Ureter (tissue), 1 donor: ENCODE data around the gene GRHPR. TPM values are rescaled to one million over a fixed set of nuclear protein-coding genes. Genes with fewer than 3 reads are reported as not detected.
"Not testable (repeated sequence)": the region's sequence is repeated elsewhere in the genome, so short reads cannot be mapped to it uniquely, and the experiment has no call there.

Source experiments
- DNase-seq: peaks from one replicate; pipeline ENCODE4 v3.0.0-alpha.2; 2020; ENCODE audit warnings: low spot score
- total RNA-seq: library from RNA; stranded (reverse); gene quantifications from one replicate; pipeline ENCODE4 v1.2.4, GENCODE V29; 2023
- donor health status: DM: yes; HTN: yes; CAD: no.

The GRHPR gene
- total RNA-seq, 1 donor from 2014 or later = 74.2 TPM

DNA sequence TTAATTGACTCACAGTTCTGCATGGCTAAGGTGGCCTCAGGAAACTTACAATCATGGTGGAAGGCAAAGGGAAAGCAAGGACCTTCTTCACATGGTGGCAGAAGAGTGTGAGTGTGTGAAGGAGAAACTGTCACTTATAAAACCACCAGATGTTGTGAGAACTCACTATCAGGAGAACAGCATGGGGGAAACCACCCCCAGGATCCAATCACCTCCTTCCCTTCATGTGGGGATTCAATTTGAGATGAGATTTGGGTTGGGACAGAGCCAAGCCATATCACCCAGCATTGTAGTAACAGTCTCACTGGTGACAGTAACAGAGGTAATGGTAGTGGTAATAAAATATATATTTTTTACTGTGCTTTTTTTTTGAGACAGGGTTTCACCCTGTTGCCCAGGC is 24.6 kb downstream of the GRHPR start:
- DNase-seq = no peak

DNA sequence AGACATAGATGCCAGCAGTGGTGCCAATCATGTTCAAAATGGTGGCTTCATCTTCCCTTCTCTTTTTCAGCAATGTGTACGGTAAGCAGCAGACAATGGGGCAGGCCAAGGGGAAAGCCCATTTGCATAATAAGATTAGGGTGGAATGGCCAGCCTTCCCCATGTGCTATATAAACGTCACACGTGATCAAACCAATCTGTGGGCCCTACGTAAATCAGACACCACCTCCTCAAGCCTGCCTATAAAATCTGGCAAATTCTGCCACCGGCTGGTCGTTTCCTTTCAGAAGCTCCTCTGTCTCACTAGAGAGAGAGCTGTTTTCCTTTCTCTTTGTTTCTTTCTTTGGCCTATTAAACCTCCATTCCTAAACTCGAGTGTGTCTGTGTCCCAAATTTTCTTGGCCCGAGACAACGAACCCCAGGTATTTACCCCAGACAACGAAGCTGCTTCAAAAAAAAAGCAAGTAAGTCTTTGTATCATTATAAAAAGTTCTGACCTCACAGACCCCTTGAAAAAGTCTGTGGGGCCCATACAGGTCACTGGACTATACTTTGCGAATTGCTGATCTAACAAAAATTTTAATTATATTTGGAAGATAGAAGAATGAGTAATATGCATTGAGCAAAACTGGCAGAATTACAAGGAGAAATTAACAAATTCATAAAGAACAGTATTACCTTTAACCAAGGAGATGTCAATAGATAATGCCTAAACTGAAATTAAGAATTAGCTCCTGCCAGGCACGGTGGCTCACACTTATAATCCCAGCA is 27.6 kb downstream of the GRHPR start:
- DNase-seq = no peak

DNA sequence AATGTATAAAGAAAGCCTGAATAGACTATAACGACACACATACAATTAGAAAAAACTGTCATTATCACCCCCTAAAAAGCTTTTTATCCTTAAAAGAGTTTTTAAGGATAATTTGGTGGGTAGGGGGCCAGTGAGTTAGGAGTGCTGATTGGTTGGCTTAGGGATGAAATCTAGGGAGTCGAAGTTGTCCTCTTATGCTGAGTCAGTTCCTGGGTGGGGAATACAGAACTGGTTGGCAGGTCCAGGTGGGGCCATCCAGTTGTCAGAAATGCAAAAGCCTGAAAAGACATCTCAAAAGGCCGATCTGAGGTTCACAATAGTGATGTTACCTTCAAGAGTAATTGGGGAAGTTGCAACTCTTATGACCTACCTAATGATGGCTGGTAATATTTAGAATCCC is 29.1 kb downstream of the GRHPR start:
- no peak for DNase-seq

DNA sequence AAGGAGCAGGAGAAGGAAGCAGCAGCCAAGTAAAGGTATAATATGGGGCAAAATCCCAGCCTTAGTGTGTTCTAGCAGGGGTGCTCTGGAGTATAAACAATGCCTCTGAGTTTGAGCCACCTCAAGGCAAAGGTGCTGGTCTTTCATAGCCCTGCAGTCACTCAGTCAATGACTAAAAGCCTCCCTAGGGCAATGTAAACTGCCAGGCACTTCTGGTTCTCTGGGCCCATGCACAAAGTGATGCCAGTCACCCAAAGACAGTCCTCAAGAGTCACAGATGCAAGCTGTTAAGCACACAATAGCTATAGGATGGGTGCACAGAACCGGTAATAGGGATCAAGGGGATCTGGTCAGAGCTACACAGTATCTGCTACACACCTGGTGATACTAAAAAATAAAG is 30.1 kb downstream of the GRHPR start:
- no peak for DNase-seq

DNA sequence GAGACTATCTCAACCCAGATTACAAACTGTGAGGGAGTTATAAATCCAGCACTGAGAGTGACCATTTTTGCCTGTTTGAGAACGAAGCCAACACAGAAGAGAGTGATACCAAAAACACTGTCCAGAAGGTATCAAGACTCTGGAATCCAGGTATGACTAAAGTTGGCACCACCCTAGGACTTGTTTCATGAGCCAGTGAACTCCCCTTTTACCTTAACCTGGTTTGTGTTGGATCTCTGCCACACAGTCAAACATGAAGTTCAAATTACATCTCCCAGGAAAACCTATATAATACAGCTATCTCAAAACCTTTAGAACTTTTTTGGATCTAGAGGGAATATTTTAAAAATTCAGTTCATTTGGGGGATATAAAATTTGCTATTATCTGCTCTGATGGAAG is 31.3 kb downstream of the GRHPR start:
- no peak for DNase-seq

DNA sequence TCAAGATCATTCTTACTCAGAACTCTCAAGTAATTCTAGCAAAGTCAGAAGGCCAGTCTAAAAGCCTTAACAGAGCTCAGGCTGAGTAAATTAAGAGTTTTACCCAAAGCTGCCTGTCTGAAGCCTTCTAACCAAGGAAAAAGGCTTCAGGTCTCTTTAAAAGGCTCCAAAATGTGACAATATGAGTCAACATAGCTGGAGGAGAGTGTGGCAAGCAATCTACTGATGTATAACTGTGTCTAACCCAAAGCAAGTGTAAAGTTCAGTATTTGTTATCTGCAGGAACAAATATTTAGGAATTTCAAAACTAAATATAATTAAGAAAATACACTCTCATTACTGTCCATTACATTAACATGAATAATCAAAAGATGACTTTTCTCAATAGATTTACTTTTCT is 31.7 kb downstream of the GRHPR start:
- DNase-seq = no peak

DNA sequence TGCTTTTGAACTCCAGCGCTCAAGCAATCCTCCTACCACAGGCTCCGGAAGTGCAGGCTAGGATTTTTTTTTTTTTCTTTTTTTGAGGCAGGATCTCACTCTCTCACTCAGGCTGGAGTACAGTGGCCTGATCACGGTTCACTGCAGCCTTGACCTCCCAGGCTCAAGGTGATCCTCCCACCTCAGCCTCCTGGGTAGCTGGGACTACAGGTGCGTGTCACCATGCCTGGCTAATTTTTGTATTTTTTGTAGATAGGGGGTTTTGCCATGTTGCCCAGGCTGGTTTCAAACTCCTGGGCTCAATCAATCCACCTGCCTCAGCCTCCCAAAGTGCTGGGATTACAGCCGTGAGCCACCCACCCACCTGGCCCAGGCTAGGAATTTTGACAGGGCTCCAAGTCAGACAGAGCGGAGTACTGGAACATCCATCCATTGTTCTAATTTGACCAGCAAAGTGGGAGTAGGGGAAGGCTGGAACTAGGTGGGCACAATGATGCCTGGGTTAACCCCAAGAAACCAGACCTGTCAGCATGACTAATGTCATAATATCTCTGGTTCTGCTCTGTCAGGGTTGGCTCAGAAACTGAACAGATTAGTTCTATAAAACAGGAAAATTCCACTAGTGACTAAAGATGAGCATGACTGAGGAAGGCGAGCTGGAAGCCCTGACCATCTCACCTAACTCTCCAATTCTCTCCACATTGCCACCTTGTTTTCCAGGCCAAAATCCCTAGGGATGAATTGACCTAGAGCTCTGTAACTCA is 33.6 kb downstream of the GRHPR start:
- DNase-seq = no peak

DNA sequence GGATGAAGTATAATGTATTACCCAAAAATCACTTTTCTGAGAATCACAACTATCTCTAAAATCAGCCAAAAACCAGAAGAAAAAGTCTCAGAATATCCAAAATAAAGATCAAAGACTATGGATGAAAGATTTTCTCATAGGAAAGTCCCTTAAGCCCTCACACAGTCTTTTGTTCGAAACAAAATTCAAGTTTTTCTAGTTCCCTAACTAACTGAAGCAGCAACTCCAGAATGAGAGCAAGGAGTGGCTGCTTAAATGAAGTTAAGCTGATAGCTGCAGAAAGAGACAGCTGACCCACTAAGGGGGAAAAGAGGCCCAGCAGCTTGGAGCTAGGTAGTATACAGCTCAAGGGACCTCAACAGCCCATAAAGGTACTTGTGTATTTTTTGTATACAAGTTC is 34.3 kb downstream of the GRHPR start:
- no peak for DNase-seq

DNA sequence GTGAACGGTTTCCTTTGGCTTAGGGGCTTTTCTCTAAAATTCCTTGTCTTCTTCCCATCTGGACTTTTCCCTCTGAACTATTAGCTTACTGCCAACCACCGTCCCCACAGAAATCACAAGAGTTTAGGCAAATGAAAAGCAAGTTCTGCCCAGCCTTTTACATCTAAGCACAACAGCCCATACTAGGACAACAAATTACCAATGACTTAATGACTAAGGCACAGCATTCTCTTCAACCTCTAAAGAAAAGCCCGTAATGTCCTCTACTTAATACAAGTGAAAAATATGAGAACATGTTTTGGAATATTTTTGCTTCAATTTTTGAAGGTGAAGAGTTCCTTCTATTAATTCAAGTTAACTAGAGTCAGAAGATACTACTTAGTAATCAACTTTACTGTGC is 41.5 kb downstream of the GRHPR start:
- no peak for DNase-seq

DNA sequence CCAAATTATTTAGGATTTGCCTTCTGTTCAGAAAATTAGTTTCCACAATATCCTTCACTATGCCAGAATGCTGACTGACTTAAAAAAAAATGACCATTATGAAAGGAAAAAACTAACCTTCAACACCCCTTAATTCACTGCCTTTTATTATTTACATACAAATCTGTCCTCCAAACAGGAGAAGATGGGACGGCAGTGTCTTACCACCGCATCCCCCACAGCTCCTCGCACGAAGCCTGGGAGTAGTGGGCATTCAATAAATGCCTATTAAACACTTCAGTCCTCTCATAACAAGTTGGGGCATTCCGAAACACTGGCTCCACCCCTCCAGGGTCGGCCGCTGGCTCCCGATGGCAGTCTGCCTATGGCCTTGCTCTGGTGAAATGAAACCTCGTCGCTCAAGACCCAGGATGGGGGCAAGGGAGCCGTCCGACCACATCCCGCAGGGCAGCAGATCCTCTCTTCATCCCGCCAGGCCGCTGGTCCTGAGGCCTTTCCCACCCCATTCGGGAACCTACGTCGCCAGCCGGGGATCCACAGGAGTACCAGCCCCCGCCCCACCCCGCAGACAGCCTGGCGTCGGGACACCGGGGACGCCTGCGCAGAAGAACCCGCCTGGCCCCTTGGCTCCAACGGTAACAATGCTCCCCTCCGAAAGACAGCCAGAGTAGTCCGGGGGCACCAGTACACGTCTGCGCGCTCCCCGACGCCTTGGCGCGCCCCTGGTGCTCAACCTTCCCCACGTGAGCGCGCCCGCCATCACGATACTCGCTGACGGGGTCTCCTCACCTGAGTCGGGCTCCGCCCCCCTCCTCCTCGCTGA is 42.1 kb downstream of the GRHPR start:
- DNase-seq = peak; percentile 75

DNA sequence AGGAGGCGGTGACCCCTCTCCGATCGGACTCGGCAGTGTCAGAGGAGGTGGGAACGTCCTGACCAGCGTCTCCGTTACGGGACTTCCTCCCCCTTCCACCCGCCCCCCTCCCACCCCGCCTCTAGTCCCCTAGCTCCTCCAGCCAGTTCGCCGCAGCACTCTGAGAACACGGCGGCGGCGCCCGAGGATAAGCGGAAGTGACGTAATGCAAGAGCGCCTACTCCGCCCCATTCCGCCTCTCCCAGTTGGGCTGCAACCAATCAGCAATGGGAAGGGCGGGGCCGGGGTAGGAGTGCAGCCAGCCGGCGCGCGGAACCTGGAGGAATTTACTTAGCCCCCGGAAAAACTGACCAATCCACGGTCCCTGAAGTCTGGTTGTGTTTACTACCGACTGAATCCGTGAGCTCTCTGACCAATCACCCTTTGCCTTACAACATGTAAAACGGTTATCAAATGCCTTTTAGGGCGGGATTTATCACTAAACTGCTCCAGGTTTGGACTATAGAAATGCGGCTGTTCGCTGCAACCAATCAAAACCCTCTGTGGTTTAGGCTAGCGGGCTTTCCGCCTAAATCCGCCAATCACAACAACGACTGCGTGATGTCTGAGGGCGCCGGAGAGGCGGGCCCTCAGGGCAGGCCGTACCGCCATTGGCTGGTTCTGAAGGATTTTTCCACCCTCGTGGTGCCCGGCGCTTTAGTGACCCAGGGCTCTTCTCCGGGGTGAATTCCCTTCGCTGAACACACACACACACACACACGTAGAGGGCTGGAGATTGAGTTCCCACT is 42.9 kb downstream of the GRHPR start, which contains the start of gene ZBTB5:
TSS of gene ZBTB5 (minus strand) at position 202 of the 788 bp plus-strand sequence. CDS start 22,899 bp downstream, outside the sequence.
- DNase-seq = peak; percentile 99

DNA sequence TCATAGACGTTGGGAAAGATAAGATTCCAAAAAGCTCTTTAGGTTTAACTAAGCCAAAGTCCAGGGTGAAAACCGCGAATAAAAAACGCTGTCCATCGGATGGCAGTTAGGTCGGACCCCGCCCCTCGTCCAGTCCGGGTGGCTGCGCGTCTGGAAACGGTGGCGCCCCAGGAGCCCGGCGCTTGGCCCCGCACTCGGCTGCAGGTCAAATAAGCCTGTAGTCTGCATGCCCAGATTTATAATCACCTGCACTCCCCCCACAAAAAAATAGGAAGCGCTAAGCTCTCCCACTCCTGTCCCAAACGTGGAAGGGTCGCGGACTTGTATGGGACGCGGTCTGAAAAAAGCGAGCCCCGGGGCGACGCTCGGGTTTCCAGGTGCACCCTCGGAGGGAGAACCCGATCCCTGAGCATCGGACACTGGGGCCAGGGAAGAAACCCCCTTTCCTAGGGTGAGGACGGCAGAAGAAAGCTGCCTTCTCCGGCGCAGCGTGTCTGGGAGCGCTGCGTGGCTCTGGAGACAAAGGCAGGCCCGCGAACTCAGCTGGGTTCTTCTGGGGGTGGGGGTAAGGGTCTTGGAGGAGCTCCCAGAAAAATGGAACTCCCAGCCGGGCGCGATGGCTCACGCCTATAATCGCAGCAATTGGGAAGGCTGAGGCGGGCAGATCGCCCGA is 43.7 kb downstream of the GRHPR start:
- peak; percentile 73 for DNase-seq

DNA sequence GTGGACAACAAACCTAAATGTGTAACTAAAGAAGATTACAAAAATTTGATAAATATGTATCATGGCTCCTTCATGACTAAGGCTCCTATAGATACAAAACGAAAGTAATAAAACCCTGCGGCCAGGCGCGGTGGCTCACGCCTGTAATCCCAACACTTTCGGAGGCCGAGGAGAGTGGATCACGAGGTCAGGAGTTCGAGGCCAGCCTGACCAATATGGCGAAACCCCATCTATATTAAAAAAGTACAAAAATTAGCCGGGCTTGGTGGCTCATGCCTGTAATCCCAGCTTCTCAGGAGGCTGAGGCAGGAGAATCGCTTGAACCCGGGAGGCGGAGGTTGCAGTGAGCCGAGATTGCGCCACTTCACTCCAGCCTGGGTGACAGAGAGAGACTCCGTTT is 45.0 kb downstream of the GRHPR start:
- not testable (repeated sequence) for DNase-seq

DNA sequence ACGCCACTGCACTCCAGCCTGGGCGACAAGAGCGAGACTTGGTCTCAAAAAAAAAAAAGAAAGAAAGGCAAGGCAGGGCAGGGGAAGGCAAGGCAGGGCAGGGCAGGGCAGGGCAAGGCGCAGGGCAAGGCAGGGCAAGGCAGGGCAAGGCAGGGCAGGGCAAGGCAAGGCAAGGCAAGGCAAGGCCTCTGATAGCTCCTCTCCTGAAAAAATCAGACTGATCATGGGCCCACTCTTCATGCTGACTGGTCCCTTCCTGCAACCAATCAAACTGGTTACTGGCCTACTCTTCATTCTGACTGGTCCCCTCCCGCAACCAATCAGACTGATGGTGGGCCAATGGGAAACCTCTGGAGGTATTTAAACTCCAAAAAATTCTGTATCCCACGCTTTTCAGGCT is 46.1 kb downstream of the GRHPR start:
- DNase-seq = no peak

DNA sequence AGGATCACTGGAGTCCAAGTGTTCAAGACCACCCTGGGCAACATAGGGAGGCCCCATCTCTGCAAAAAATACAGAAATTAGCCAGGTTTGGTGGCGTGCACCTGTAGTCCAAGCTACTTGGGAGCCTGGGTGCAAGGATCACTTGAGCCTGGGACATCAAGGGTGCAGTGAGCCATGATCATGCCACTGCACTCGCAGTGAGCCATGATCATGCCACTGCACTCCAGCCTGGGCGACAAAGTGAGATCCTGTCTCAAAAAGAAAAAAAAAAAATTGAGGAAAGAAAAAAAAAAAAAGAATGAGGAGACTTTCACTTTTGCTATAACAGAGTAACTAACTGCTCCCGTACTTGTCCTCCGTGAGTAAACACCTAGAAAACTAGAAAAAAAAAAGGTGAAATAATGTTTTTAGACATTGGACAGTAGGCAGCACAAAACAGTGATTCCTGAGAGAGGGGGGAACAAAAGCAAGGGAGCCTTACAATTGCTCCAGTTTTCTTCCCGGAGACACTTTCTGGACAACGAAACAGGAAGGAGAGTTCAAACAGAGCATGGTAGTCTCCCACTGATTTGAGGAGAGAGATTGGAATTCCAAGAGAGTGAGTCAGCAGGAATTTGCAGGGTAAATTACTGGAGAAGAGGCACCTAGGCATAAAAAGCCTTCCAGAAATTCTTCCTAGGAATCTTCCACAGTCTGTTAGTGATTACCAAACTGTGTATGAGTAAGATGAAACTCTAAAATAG is 49.6 kb downstream of the GRHPR start:
- no peak for DNase-seq

DNA sequence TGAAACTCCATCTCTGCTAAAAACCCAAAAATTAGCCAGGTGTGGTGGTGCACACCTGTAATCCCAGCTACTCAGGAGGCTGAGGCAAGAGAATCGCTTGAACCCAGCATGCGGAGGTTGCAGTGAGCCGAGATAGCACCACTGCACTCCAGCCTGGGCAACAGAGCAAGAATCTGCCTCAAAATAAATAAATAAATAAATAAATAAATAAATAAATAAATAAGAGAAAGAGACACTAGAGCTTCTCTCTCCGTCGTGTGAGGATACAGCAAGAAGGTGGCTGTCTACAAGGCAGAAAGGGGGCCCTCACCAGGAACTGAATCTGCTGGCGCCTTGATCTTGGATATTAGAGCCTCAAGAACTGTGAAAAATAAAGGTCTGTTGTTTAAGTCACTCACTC is 51.5 kb downstream of the GRHPR start:
- not testable (repeated sequence) for DNase-seq

DNA sequence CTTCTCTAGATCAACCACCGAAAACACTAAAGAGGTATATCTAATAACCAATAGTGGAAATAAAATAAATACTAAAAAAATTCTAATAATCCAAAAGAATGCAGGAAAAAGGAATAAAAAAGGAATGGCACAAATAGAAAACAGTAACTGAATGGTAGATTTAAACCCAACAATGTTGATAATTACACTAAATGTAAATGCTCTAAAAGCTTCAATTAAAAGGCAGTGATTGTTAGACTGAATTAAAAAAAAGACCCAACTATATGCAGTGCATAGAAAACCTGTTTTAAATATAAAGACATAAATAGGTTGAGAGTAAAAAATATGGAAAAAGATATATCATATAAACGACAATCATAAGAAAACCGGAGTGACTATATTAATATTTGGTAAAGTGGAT is 51.9 kb downstream of the GRHPR start:
- no peak for DNase-seq

DNA sequence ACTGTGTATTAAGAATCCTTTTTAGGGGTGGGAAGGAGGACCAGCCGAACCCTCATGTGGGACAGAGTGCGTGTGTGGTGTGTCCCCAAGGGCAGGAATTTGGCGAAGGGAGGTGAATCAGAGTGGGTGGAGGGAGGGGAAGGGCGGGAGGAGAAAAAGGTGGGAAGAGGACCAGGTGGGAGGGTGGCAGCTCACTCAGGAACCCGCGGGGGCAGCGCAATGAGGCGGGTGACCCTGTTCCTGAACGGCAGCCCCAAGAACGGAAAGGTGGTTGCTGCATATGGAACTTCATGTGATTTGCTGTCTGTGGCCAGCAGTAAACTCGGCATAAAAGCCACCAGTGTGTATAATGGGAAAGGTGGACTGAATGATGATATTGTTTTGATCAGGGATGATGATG is 54.4 kb downstream of the GRHPR start:
- DNase-seq = no peak

DNA sequence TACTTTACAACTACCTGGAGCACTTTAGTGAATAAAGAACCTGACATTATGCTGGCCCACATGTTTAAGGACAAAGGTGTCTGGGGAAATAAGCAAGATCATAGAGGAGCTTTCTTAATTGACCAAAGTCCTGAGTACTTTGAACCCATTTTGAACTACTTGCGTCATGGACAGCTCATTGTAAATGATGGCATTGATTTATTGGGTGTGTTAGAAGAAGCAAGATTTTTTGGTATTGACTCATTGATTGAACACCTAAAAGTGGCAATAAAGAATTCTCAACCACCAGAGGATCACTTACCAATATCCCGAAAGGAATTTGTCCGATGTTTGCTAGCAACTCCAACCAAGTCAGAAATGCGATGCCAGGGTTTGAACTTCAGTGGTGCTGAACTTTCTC is 54.9 kb downstream of the GRHPR start:
- DNase-seq = not testable (repeated sequence)

DNA sequence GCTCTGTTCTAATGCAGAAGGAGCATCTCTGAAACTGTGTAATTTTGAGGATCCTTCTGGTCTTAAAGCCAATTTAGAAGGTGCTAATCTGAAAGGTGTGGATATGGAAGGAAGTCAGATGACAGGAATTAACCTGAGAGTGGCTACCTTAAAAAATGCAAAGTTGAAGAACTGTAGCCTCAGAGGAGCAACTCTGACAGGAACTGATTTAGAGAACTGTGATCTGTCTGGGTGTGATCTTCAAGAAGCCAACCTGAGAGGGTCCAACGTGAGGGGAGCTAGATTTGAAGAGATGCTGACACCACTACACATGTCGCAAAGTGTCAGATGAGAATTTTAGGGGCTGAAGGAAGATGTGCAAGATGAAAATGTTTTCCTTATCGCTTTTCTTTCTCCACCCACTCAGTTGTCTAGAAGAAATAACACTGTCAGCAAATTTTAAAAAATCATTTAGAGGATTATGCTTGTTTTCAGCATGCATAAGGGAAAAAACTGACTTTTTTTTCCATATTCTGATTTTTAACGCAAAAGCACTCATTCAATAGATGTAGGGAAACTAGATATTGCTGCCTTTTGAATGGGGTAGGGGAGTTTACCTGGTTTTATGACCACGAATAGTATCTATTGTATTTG is 55.6 kb downstream of the GRHPR start:
- DNase-seq = not testable (repeated sequence)
